Measurements from ENCODE around the gene GID8.

Gene GID8

DNA sequence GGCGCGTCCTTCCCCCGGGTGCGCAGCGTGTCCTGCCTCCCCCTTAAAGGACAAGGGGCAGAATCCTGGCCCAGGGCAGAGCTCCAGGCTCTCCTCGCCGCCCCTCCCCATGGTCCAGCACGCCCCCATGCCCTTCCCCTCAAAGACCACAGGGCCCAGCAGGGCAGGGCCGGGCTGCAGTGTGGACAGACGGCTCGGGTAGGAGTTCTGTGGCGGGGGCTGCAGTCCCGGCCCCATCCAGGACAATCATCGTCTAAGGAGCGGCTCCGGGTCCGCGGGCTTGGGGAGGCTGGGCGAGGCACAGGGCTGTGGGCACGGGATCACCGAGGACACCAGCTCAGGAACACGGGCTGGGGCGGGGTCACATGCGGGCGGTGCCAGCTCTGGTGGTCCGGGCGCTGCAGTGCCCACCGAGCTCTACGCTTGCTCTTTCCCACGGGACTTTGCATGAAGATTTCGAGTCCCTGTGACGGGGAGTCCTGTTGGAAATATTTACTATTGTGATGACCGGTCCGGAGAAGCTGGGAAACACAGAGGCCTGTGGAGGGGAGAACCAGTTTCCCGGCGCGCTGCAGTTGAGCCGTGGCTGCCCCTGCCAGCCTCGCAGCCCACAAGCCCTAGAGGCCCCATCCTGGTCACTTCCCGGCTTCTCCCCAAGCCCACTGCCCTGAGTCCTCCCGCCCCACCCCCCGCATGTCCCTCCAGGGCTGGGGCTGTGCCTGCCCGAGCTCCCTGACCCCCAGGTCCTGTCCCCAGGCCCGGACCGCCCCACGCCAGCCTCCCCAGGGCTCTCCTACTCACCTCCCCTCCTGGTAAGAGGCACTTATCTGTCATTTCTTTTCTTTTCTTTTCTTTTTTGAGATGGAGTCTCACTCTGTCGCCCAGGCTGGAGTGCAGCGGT lies 35.1 kb downstream of the GID8 start:
- Histone ChIP-seq H3K36me3 (ENCODE audit: insufficient read depth, low read length) (no peaks in the 10 kb centered on the region), H3K27me3 (ENCODE audit: insufficient read depth, low read length) (peaks cover 52% of the 10 kb centered on the region), H2AFZ (ENCODE audit: low read length, unreplicated experiment) (no peak overlapping the region), H3K4me3 (ENCODE audit: low read depth, low read length) (peak overlapping the region; percentile 49; the same call in 1 of the 2 replicates), H3K27ac (ENCODE audit: low read depth, low read length) (no peak overlapping the region), H3K79me2 (ENCODE audit: control insufficient read depth, insufficient read depth, low read length, unreplicated experiment) (no peaks in the 10 kb centered on the region), H3K4me1 (ENCODE audit: control insufficient read depth, insufficient read depth, low read length, unreplicated experiment) (no peaks in the 10 kb centered on the region)

DNA sequence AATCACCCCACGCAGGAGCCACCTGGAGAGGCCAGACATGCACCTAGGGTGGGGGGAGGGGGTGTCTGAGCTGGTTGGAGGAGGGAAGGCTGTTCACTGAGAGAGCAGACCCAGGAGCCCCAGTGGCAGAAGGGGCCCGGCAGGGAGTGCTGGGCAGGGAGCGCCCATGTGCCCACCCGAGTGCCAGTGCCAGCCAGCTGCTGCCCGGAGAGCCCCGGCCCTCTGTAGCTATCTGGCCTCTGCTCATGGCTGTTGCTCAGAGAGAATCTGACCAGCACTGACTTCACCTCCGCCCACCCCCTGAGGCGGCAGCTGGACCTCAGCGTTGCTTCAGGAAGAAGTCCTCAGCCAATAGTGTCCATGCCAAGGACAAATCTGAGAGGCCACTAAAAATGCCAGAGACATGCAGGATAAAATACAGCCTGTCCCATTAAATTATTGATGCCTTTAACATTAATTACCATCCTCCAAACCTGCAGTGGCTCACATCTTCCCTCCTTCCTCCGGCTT lies 37.4 kb downstream of the GID8 start:
- Histone ChIP-seq H3K4me1 (ENCODE audit: control insufficient read depth, insufficient read depth, low read length, unreplicated experiment) (no peaks in the 10 kb centered on the region), H2AFZ (ENCODE audit: low read length, unreplicated experiment) (no peak overlapping the region), H3K27ac (ENCODE audit: low read depth, low read length) (no peak overlapping the region), H3K4me3 (ENCODE audit: low read depth, low read length) (no peak overlapping the region), H3K79me2 (ENCODE audit: control insufficient read depth, insufficient read depth, low read length, unreplicated experiment) (no peaks in the 10 kb centered on the region), H3K36me3 (ENCODE audit: insufficient read depth, low read length) (no peaks in the 10 kb centered on the region), H3K27me3 (ENCODE audit: insufficient read depth, low read length) (peaks cover 74% of the 10 kb centered on the region)

DNA sequence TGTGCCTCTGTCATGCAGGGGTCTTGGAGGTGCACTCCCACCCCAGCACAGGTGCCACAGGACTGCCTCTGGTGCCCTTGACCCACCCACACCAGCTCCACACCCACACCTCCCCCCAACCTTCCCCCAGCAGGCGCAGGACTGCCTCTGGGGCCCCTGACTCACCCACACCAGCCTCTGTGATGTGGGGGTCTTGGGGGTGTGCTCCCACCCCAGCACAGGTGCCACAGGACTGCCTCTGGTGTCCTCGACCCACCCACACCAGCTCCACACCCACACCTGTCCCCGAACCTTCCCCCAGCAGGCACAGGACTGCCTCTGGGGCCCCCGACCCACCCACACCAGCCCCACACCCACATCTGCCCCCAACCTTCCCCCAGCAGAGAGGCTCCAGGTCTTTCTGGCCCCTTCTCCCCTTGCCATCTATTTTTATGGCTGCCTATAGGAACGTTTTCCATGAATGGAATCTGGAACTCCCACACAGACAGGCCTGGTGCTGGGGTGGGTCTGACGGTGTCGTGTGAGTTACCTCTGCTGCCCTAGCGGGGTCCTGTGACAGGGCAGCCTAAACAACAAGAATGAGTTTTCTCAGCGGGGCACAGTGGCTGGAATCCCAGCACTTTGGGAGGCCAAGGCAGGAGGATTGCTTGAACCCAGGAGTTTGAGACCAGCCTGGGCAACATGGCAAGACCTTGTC lies 38.0 kb downstream of the GID8 start:
- H3K27me3 ChIP-seq (ENCODE audit: insufficient read depth, low read length), result peaks cover 81% of the 10 kb centered on the region
- H3K4me1 ChIP-seq (ENCODE audit: control insufficient read depth, insufficient read depth, low read length, unreplicated experiment), result no peaks in the 10 kb centered on the region
- H3K4me3 ChIP-seq (ENCODE audit: low read depth, low read length), result no peak overlapping the region
- H2AFZ ChIP-seq (ENCODE audit: low read length, unreplicated experiment), result no peak overlapping the region
- H3K27ac ChIP-seq (ENCODE audit: low read depth, low read length), result no peak overlapping the region
- no peaks in the 10 kb centered on the region for H3K36me3 ChIP-seq (ENCODE audit: insufficient read depth, low read length)
- H3K79me2 ChIP-seq (ENCODE audit: control insufficient read depth, insufficient read depth, low read length, unreplicated experiment), result no peaks in the 10 kb centered on the region

DNA sequence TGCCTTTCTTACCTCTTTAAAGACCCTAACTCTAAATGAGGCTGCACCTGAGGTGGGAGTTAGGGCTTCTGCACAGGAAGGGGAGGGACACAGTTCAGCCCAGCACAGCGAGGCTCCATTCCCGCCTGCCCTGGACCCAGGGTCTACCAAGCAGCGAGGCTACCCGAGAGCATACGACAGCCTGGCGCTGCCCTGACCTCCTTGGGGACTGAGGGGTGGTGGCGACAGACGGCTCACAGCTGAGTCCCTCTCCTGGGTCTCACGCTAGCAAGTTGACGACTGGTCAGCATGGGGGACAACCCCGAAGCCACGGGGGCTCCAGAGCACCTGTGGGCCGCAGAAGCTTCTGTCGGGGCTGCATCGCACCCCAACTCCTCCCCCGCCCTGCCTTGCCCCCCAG lies 38.9 kb downstream of the GID8 start:
- no peaks in the 10 kb centered on the region for H3K4me1 ChIP-seq (ENCODE audit: control insufficient read depth, insufficient read depth, low read length, unreplicated experiment)
- peaks cover 89% of the 10 kb centered on the region for H3K27me3 ChIP-seq (ENCODE audit: insufficient read depth, low read length)
- H3K79me2 ChIP-seq (ENCODE audit: control insufficient read depth, insufficient read depth, low read length, unreplicated experiment), result no peaks in the 10 kb centered on the region
- H3K36me3 ChIP-seq (ENCODE audit: insufficient read depth, low read length), result no peaks in the 10 kb centered on the region
- H2AFZ ChIP-seq (ENCODE audit: low read length, unreplicated experiment), result no peak overlapping the region
- no peak overlapping the region for H3K27ac ChIP-seq (ENCODE audit: low read depth, low read length)
- no peak overlapping the region for H3K4me3 ChIP-seq (ENCODE audit: low read depth, low read length)

DNA sequence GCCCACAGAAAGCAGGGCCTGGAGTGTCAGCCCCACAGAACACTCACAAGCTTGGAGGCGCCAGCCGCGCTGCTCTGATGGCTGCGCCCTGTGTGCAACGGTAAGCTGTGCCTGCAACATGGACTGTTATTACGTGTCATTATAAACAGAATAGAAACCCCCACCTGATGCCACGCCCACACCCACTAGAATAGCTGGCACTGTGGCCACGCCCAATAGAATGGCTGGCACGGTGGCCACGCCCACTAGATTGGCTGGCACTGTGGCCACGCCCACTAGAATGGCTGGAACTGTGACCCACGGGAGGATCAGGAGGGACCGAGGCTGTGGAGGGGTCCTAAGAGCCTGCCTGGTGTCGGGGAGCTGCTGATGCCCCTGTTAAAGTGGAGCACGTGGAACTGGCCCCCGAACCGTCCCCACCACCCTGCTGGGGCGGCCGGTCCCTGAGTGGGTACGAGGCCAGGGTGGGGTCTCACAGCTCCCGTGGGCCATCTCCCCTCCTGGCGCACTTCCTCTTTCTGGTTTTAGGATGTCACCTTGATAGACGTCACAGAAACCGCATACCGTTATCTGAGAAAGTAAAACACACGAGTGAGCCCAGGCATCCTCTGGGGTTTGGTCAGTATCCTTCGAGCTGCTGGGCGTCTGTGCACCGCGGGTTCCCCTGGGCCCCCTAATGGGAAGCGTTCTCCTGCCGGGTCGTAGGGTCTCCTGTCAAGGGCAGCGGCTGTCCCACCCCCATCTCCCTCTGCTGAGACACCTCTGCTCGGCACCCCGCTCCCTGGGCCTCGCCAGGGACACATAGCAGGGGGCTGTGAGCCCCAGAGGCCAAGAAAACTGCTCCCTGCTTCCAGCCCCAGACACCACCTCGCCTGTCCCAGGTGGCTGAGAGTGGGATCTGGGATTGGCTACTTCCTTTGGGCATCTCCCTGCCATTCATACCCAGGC lies 39.9 kb downstream of the GID8 start:
- Histone ChIP-seq H3K4me1 (ENCODE audit: control insufficient read depth, insufficient read depth, low read length, unreplicated experiment) (no peaks in the 10 kb centered on the region), H2AFZ (ENCODE audit: low read length, unreplicated experiment) (no peak overlapping the region), H3K79me2 (ENCODE audit: control insufficient read depth, insufficient read depth, low read length, unreplicated experiment) (no peaks in the 10 kb centered on the region), H3K4me3 (ENCODE audit: low read depth, low read length) (no peak overlapping the region), H3K36me3 (ENCODE audit: insufficient read depth, low read length) (no peaks in the 10 kb centered on the region), H3K27ac (ENCODE audit: low read depth, low read length) (no peak overlapping the region), H3K27me3 (ENCODE audit: insufficient read depth, low read length) (peaks cover 91% of the 10 kb centered on the region)

DNA sequence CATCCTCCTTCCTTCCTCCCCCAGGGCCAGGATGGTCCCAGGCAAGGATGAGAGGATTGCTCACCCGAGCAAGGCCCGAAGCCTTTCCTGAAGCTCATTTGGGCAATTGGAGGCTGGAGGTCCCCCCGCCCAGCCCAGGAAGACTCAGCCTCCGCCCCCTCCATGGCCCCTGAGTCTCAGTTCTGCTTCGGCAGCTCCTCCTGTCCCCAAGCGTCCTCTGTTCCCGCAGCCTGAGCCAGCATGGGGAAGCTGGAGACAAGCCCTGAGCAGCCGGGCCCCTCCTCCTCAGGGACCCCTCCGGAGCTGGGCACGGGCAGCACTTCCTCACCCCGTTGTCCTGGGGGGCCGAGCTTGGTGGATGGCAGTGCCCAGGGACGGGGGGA lies 40.6 kb downstream of the GID8 start:
- Histone ChIP-seq H3K4me3 (ENCODE audit: low read depth, low read length) (no peak overlapping the region), H3K27me3 (ENCODE audit: insufficient read depth, low read length) (peaks cover 85% of the 10 kb centered on the region), H3K4me1 (ENCODE audit: control insufficient read depth, insufficient read depth, low read length, unreplicated experiment) (no peaks in the 10 kb centered on the region), H3K79me2 (ENCODE audit: control insufficient read depth, insufficient read depth, low read length, unreplicated experiment) (no peaks in the 10 kb centered on the region), H2AFZ (ENCODE audit: low read length, unreplicated experiment) (no peak overlapping the region), H3K27ac (ENCODE audit: low read depth, low read length) (no peak overlapping the region), H3K36me3 (ENCODE audit: insufficient read depth, low read length) (no peaks in the 10 kb centered on the region)

DNA sequence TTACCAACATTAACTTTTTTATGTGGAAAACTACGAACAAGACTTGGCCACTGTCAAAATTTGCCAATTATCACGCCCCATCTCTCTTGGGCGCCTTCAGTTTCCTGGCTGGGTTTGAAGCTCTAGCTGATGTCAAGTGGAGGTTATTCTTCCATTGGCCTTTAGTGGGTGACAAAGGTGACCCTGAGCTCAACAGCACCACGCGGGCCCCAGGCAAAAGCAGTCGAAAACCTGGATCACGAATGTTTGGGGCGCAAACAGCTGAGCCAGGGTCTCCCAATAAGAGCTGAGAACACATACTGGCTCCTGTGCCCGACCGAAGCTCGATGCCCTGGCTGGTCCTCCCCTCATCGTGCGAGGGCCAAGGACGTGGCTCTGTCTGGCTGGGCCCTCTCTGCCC lies 41.4 kb downstream of the GID8 start:
- H3K27me3 ChIP-seq (ENCODE audit: insufficient read depth, low read length), result peaks cover 78% of the 10 kb centered on the region
- no peaks in the 10 kb centered on the region for H3K79me2 ChIP-seq (ENCODE audit: control insufficient read depth, insufficient read depth, low read length, unreplicated experiment)
- no peak overlapping the region for H3K4me3 ChIP-seq (ENCODE audit: low read depth, low read length)
- H3K27ac ChIP-seq (ENCODE audit: low read depth, low read length), result no peak overlapping the region
- no peak overlapping the region for H2AFZ ChIP-seq (ENCODE audit: low read length, unreplicated experiment)
- no peaks in the 10 kb centered on the region for H3K36me3 ChIP-seq (ENCODE audit: insufficient read depth, low read length)
- H3K4me1 ChIP-seq (ENCODE audit: control insufficient read depth, insufficient read depth, low read length, unreplicated experiment), result no peaks in the 10 kb centered on the region

DNA sequence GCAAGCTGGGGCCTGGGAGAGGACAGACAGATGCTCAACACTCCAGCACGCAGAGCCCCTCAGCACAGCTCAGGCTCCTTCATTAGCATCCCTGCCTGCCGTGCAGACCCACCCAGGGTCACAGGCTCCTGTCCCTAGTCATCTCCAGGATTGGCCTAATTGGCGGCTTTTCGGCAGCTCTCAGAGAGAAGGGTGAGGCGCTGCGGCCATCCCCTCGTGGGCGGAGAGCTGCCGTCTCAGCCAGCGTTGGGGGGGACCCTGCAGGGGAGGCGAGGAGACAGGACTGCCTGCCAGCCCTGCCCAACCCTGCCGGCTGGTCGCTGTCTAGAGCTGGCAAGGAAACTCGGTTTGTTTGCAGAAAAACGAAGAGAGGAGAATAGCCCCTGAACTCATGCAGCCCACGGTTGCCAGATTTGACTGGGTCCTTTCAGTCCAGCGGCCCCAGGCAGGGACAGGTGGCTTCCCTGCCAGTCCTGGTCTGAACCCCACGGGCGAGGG lies 42.0 kb downstream of the GID8 start:
- no peak overlapping the region for H2AFZ ChIP-seq (ENCODE audit: low read length, unreplicated experiment)
- no peaks in the 10 kb centered on the region for H3K4me1 ChIP-seq (ENCODE audit: control insufficient read depth, insufficient read depth, low read length, unreplicated experiment)
- H3K27me3 ChIP-seq (ENCODE audit: insufficient read depth, low read length), result peaks cover 75% of the 10 kb centered on the region

DNA sequence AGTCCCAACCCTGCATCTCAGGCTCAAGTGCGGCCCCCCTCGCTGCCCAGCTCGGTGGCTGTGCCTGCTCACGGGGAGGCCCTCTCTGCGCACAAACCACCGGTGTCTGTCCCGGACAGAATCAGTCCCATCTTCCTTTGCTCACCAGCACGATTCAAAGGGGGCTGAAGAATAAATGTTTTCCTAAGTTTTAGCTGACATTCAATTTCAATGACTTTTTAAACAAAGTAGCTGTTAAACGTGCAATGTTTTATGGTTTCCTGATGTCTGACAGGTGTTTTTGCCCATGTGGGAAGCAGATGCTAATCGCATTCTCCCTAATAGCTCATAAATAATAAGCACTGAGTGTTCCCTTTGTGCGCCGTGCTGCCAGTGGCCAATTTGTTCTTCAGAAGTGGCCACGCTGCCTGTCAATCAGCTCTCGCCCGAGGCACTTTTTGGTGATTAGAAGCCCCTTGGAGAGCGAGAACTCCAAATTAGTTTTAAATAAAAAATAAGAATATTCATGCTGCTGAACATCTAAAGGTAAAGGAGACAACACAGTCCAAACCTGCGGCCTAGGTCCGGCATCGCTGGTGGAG lies 42.5 kb downstream of the GID8 start:
- Histone ChIP-seq H2AFZ (ENCODE audit: low read length, unreplicated experiment) (no peak overlapping the region), H3K79me2 (ENCODE audit: control insufficient read depth, insufficient read depth, low read length, unreplicated experiment) (no peaks in the 10 kb centered on the region), H3K36me3 (ENCODE audit: insufficient read depth, low read length) (no peaks in the 10 kb centered on the region), H3K27me3 (ENCODE audit: insufficient read depth, low read length) (peaks cover 76% of the 10 kb centered on the region), H3K4me1 (ENCODE audit: control insufficient read depth, insufficient read depth, low read length, unreplicated experiment) (no peaks in the 10 kb centered on the region), H3K4me3 (ENCODE audit: low read depth, low read length) (no peak overlapping the region), H3K27ac (ENCODE audit: low read depth, low read length) (no peak overlapping the region)

More for the DNA sequence above, 42.0 kb downstream of the GID8 start:
- no peaks in the 10 kb centered on the region for H3K36me3 ChIP-seq (ENCODE audit: insufficient read depth, low read length)
- no peaks in the 10 kb centered on the region for H3K79me2 ChIP-seq (ENCODE audit: control insufficient read depth, insufficient read depth, low read length, unreplicated experiment)
- no peak overlapping the region for H3K4me3 ChIP-seq (ENCODE audit: low read depth, low read length)
- no peak overlapping the region for H3K27ac ChIP-seq (ENCODE audit: low read depth, low read length)

DNA sequence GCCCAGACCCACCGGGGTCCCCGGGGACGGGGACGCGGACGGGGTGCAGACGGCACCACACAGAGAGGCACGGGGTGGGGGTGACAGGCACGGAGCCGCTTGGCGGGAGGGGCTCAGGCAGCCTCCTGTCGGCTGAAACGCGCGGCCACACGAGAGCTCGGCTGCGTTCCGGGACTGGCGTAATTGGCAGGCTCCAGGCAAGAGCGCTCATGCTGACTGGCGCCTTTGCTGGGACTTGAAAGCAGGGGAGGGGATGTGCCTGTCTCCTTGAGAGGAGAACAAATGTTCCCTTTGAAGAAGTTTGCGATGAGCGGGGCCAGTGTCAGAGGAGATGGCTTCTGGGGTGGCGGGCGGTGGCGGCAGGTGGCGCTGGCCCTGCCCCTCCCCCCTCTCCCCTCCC lies 43.0 kb downstream of the GID8 start:
- Histone ChIP-seq H3K27me3 (ENCODE audit: insufficient read depth, low read length) (peaks cover 74% of the 10 kb centered on the region), H3K27ac (ENCODE audit: low read depth, low read length) (no peak overlapping the region), H3K79me2 (ENCODE audit: control insufficient read depth, insufficient read depth, low read length, unreplicated experiment) (no peaks in the 10 kb centered on the region), H3K4me3 (ENCODE audit: low read depth, low read length) (no peak overlapping the region), H2AFZ (ENCODE audit: low read length, unreplicated experiment) (no peak overlapping the region), H3K4me1 (ENCODE audit: control insufficient read depth, insufficient read depth, low read length, unreplicated experiment) (no peaks in the 10 kb centered on the region), H3K36me3 (ENCODE audit: insufficient read depth, low read length) (no peaks in the 10 kb centered on the region)

Data from ACC112 (cell line).